Measurements from ENCODE around the gene ZNF669.

The ZNF669 gene

GRCh38 chr1:247090455-247090854, 13.7 kb downstream of the ZNF669 start:
- no peak for DNase-seq (ENCODE audit: extremely low read depth, low read depth)
- no peak for TF ChIP-seq CTCF (IDR thresholded peaks at IDR 0.05; ENCODE audit: low read depth, low read length)

GRCh38 chr1:247089616-247090375, 14.4 kb downstream of the ZNF669 start:
- no peak for DNase-seq (ENCODE audit: extremely low read depth, low read depth)
- no peak for TF ChIP-seq CTCF (IDR thresholded peaks at IDR 0.05; ENCODE audit: low read depth, low read length)

DNA sequence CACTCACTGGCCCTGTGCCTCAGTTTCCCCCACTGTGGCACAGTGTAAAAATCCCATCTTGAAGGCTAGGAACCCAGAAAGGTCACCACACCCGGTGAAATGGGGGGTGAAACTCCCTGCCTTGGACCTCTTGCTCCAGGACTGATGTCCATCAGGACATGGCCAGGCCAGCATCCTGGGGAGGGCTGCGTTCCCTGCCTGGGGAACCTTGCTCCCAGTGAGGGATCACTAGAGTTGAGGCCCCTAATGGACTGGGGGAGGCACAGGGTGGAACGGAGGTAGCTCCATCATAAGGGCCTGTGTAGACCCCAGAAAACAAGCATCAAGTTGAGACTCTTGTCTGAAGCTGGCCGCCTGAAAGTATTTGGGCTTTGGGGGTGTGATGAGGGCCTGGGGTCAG, 15.2 kb downstream of the ZNF669 start:
- no peak for TF ChIP-seq CTCF (IDR thresholded peaks at IDR 0.05; ENCODE audit: low read depth, low read length)
- DNase-seq (ENCODE audit: extremely low read depth, low read depth) = no peak

GRCh38 chr1:247087256-247087655, 16.9 kb downstream of the ZNF669 start:
- DNase-seq (ENCODE audit: extremely low read depth, low read depth) = no peak
- TF ChIP-seq CTCF (IDR thresholded peaks at IDR 0.05; ENCODE audit: low read depth, low read length) = no peak

GRCh38 chr1:247085310-247085709, 18.8 kb downstream of the ZNF669 start:
- no peak for TF ChIP-seq CTCF (IDR thresholded peaks at IDR 0.05; ENCODE audit: low read depth, low read length)
- DNase-seq (ENCODE audit: extremely low read depth, low read depth) = no peak

GRCh38 chr1:247084771-247085170, 19.4 kb downstream of the ZNF669 start:
- no peak for DNase-seq (ENCODE audit: extremely low read depth, low read depth)
- TF ChIP-seq CTCF (IDR thresholded peaks at IDR 0.05; ENCODE audit: low read depth, low read length) = no peak

DNA sequence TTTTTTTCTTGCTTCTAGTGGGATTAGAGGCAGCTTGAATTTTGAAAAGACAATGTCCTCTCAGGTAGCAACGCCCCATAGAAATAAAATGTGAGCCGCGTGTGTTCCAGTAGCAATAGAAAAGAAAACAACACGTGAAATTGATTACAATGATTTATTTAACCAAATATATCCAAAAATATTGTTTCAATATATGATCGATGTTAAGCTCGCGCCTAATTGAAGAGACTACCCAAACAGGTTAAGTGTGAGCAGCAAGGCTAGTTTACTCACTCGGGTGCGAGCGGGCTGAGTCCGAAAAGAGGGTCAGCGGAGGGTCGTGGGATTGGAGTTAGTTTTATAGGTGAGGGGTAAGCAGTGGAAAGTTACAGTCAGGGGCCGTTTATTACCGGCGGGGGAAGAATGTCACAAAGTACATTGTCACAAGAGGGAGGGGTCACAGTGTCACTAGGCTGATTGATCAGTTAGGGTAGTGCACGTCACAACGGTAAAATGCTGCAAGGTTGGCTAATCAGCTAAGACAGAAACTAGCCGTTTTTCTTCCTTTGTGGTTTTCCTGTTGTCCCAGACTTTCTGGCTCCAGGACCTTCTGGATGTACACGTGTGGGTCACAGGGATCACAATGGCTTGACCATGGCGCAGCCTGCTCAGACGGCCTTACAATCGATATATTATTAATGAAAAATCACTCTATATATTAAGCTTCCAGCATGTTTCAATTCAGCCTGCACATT, 24.8 kb downstream of the ZNF669 start:
- DNase-seq (ENCODE audit: extremely low read depth, low read depth) = no peak
- TF ChIP-seq CTCF (IDR thresholded peaks at IDR 0.05; ENCODE audit: low read depth, low read length) = no peak
